Stromal cell of bone marrow (primary cell): Measurements from ENCODE around the gene EIF1.

Experiments used
- DNase-seq: peaks from one replicate; pipeline ENCODE4 v3.0.0-alpha.2; 2012; ENCODE audit warnings: low read depth

The EIF1 gene

GRCh38 chr17:41736983-41737679 lies 48.4 kb downstream of the EIF1 start:
- DNase-seq = no peak

GRCh38 chr17:41737680-41738023 lies 49.0 kb downstream of the EIF1 start:
- DNase-seq = no peak

- peak; percentile 44 for DNase-seq
Measured at GRCh38 chr17:41738077-41738800, 49.6 kb downstream of the EIF1 start.

- no peak for DNase-seq
Measured at GRCh38 chr17:41738801-41739112, 50.1 kb downstream of the EIF1 start.

GRCh38 chr17:41739661-41740352 lies 51.1 kb downstream of the EIF1 start:
- no peak for DNase-seq

- no peak for DNase-seq
Measured at GRCh38 chr17:41740506-41740905, 51.8 kb downstream of the EIF1 start.

GRCh38 chr17:41741709-41742108 lies 53.0 kb downstream of the EIF1 start:
- DNase-seq = no peak
